SK-N-SH treated with all-trans-retinoic acid at 6 μM for 48 hours (cell line): ENCODE measurements around the gene NAGPA.

Experiments
- ATAC-seq: fragments of 200-7000 bp; cut with Tn5 transposase; 3 replicates; pipeline ENCODE4 v1.9.1; 2020; ENCODE audit warnings: mild to moderate bottlenecking, moderate library complexity
- ARNTL ChIP-seq: fragments of 450-650 bp; formaldehyde crosslinking; IDR thresholded peaks from 2 replicates; pipeline ENCODE4 v1.5.0; 2020; ENCODE audit warnings: low read depth, mild to moderate bottlenecking, moderate library complexity, borderline replicate concordance
- BACH2 ChIP-seq: fragments of 250-450 bp; sonication (Bioruptor Pico); IDR thresholded peaks from 2 replicates; pipeline ENCODE4 v1.9.0; 2021; ENCODE audit warnings: mild to moderate bottlenecking, borderline replicate concordance
- CREB5 ChIP-seq: fragments of 250-450 bp; sonication (Bioruptor Pico); IDR thresholded peaks from 2 replicates; pipeline ENCODE4 v1.5.1; 2020; ENCODE audit warnings: low read depth, mild to moderate bottlenecking, moderate library complexity
- CSDC2 ChIP-seq: fragments of 250-450 bp; sonication (Bioruptor Pico); IDR thresholded peaks from 2 replicates; pipeline ENCODE4 v1.5.0; 2020; ENCODE audit warnings: mild to moderate bottlenecking, moderate library complexity
- ESRRG ChIP-seq: fragments of 250-450 bp; sonication (Bioruptor Pico); IDR thresholded peaks from 2 replicates; pipeline ENCODE4 v1.6.1; 2021; ENCODE audit warnings: mild to moderate bottlenecking
- GLIS3 ChIP-seq: fragments of 250-450 bp; sonication (Bioruptor Pico); IDR thresholded peaks from 2 replicates; pipeline ENCODE4 v1.5.0; 2020; ENCODE audit warnings: mild to moderate bottlenecking, moderate library complexity
- OSR1 ChIP-seq: fragments of 250-450 bp; sonication (Bioruptor Pico); IDR thresholded peaks from 2 replicates; pipeline ENCODE4 v1.8.0; 2022; ENCODE audit warnings: moderate library complexity, mild to moderate bottlenecking, inconsistent platforms
- PATZ1 ChIP-seq: fragments of 250-450 bp; sonication (Bioruptor Pico); IDR thresholded peaks from 2 replicates; pipeline ENCODE4 v1.8.0; 2020; ENCODE audit warnings: mild to moderate bottlenecking, moderate library complexity, borderline replicate concordance
- POU6F1 ChIP-seq: fragments of 250-450 bp; sonication (Bioruptor Pico); IDR thresholded peaks from 2 replicates; pipeline ENCODE4 v1.8.0; 2021; ENCODE audit warnings: low read depth, mild to moderate bottlenecking, moderate library complexity, borderline replicate concordance
- PPARA ChIP-seq: fragments of 250-450 bp; sonication (Bioruptor Pico); IDR thresholded peaks from 2 replicates; pipeline ENCODE4 v1.5.0; 2020; ENCODE audit warnings: mild to moderate bottlenecking, borderline replicate concordance
- RARB ChIP-seq: fragments of 250-450 bp; sonication (Bioruptor Pico); IDR thresholded peaks from 2 replicates; pipeline ENCODE4 v1.8.0; 2021; ENCODE audit warnings: mild to moderate bottlenecking, moderate library complexity
- SNAI2 ChIP-seq: fragments of 250-450 bp; sonication (Bioruptor Pico); IDR thresholded peaks from 2 replicates; pipeline ENCODE4 v1.5.0; 2020; ENCODE audit warnings: mild to moderate bottlenecking, moderate library complexity
- TCF4 ChIP-seq: fragments of 250-450 bp; sonication (Bioruptor Pico); IDR thresholded peaks from 2 replicates; pipeline ENCODE4 v1.8.0; 2021; ENCODE audit warnings: mild to moderate bottlenecking, moderate library complexity, borderline replicate concordance
- TOX ChIP-seq: fragments of 250-450 bp; sonication (Bioruptor Pico); IDR thresholded peaks from 2 replicates; pipeline ENCODE4 v1.8.0; 2021; ENCODE audit warnings: mild to moderate bottlenecking, moderate library complexity, borderline replicate concordance
- ZC3H10 ChIP-seq: fragments of 250-450 bp; sonication (Bioruptor Pico); IDR thresholded peaks from 2 replicates; pipeline ENCODE4 v1.5.1; 2021; ENCODE audit warnings: mild to moderate bottlenecking, moderate library complexity
- ZFP30 ChIP-seq: fragments of 450-650 bp; formaldehyde crosslinking; IDR thresholded peaks from 2 replicates; pipeline ENCODE4 v1.5.0; 2022; ENCODE audit warnings: mild to moderate bottlenecking, moderate library complexity
- ZNF70 ChIP-seq: fragments of 450-650 bp; formaldehyde crosslinking; IDR thresholded peaks from 2 replicates; pipeline ENCODE4 v1.5.0; 2020; ENCODE audit warnings: mild to moderate bottlenecking, moderate library complexity
- TF ChIP-seq, protein P1 (sequence below): fragments of 250-450 bp; sonication (Bioruptor Pico); IDR thresholded peaks from 2 replicates; pipeline ENCODE4 v1.5.0; 2020; ENCODE audit warnings: mild to moderate bottlenecking, moderate library complexity
- TF ChIP-seq, protein P2 (sequence below): fragments of 250-450 bp; sonication (Bioruptor Pico); IDR thresholded peaks from 2 replicates; pipeline ENCODE4 v1.5.1; 2021; ENCODE audit warnings: mild to moderate bottlenecking, moderate library complexity

The NAGPA gene

DNA sequence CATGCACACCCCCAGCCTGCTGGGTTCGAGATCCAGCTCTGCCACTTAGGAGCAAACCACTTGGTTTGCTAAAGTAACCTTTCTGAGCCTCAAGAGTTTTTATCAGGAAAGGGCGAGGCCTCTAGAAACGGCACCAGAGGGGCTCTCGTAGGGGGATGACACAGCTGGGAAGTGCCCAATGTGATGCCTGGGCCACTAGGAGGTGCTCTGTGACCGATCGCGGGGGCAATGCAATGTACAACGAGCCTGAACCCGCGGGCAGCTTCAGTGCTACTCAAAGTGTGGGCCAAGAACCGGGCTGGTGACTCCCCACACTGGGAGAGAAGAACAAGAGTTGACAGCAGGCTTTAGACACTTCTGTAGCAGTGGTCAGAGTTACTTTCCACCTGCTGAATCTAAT, 22.6 kb upstream of the NAGPA start:
- peak; percentile 60; the same call in 2 of the 3 replicates for ATAC-seq
- no peak for TF ChIP-seq BACH2
- TF ChIP-seq, protein P1, sequence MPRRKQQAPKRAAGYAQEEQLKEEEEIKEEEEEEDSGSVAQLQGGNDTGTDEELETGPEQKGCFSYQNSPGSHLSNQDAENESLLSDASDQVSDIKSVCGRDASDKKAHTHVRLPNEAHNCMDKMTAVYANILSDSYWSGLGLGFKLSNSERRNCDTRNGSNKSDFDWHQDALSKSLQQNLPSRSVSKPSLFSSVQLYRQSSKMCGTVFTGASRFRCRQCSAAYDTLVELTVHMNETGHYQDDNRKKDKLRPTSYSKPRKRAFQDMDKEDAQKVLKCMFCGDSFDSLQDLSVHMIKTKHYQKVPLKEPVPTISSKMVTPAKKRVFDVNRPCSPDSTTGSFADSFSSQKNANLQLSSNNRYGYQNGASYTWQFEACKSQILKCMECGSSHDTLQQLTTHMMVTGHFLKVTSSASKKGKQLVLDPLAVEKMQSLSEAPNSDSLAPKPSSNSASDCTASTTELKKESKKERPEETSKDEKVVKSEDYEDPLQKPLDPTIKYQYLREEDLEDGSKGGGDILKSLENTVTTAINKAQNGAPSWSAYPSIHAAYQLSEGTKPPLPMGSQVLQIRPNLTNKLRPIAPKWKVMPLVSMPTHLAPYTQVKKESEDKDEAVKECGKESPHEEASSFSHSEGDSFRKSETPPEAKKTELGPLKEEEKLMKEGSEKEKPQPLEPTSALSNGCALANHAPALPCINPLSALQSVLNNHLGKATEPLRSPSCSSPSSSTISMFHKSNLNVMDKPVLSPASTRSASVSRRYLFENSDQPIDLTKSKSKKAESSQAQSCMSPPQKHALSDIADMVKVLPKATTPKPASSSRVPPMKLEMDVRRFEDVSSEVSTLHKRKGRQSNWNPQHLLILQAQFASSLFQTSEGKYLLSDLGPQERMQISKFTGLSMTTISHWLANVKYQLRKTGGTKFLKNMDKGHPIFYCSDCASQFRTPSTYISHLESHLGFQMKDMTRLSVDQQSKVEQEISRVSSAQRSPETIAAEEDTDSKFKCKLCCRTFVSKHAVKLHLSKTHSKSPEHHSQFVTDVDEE, result no peak
- TF ChIP-seq GLIS3 (CRISPR knock-in tag), result no peak
- no peak for TF ChIP-seq ARNTL (CRISPR knock-in tag)
- TF ChIP-seq CREB5 (CRISPR knock-in tag), result no peak
- no peak for TF ChIP-seq POU6F1
- TF ChIP-seq PPARA (CRISPR knock-in tag), result no peak
- no peak for TF ChIP-seq TOX (CRISPR knock-in tag)
- no peak for TF ChIP-seq ZNF70 (CRISPR knock-in tag)
- no peak for TF ChIP-seq CSDC2 (CRISPR knock-in tag)

DNA sequence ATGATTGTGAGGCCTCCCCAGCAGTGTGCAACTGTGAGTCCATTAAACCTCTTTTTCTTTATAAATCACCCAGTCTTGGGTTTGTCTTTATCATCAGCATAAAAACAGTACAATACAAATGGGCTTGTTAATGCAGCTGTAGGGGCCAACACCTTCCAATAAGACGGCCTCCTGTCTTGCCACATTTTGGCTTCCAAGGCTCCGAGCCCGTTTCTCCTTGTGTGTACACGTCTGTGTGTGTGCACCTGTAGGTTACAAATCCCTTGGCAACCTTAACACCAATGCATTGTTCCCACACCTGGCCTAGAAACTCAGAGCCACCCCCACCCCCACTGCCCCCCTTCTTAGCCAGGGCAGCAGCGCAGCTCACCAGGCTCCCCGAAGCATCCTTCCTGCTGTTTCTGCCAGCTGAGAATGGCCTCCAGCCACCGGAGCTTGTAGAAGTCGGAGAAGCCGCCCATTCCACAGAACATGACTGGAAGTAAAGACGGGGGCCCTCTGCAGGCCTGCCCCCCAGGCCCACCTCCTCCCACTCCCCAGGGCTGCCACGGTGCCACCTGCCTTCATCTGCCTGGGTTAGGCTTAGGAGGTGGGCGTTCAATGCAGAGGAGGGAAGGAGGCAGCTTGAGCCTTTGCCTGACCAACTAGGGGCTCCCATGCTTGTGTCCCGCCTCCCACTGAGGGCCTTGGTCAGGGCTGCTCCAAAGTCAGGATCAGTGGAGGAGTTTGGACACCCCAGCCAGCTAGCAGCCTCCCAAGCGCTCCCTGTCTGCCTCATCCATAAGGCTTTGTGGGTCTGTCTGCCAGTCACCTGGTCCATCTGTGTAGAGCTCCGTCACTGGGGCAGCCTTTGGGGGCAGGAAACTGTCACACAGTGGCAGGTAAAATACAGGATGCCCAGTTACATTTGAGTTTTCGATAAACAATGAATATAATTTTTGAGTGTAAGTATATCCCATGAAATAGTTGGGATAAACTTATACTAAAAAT, 21.4 kb upstream of the NAGPA start:
- TF ChIP-seq SNAI2 (CRISPR knock-in tag) (no peak), PATZ1 (CRISPR knock-in tag) (no peak), OSR1 (CRISPR knock-in tag) (no peak), BACH2 (no peak), POU6F1 (no peak), ARNTL (CRISPR knock-in tag) (no peak), PPARA (CRISPR knock-in tag) (no peak), RARB (no peak), ZC3H10 (CRISPR knock-in tag) (no peak), TCF4 (no peak), ESRRG (CRISPR knock-in tag) (no peak), ZFP30 (CRISPR knock-in tag) (no peak), CREB5 (CRISPR knock-in tag) (no peak)
- TF ChIP-seq, protein P2, sequence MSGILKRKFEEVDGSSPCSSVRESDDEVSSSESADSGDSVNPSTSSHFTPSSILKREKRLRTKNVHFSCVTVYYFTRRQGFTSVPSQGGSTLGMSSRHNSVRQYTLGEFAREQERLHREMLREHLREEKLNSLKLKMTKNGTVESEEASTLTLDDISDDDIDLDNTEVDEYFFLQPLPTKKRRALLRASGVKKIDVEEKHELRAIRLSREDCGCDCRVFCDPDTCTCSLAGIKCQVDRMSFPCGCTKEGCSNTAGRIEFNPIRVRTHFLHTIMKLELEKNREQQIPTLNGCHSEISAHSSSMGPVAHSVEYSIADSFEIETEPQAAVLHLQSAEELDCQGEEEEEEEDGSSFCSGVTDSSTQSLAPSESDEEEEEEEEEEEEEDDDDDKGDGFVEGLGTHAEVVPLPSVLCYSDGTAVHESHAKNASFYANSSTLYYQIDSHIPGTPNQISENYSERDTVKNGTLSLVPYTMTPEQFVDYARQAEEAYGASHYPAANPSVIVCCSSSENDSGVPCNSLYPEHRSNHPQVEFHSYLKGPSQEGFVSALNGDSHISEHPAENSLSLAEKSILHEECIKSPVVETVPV (CRISPR knock-in tag), result no peak
- TF ChIP-seq, protein P1, result no peak
- ATAC-seq, result no peak
